HT1080 (cell line): ENCODE measurements around the gene CDYL2. TPM values are rescaled to one million over a fixed set of nuclear protein-coding genes. Genes with fewer than 3 reads are reported as not detected.
"Not testable (repeated sequence)": the region's sequence is repeated elsewhere in the genome, so short reads cannot be mapped to it uniquely, and the experiment has no call there.

Experiments used
- DNase-seq: peaks from one replicate; pipeline ENCODE4 v3.0.0-alpha.2; 2015; ENCODE audit warnings: low read depth
- total RNA-seq: library from RNA; depleted of rRNA; stranded (reverse); fragments of >200 nt; shearing (Covaris generic); gene quantifications from 2 replicates; pipeline ENCODE4 v1.2.3, GENCODE V29; 2014

Gene CDYL2
- total RNA-seq, 1 experiment from 2014 or later = 10.3 TPM

DNA sequence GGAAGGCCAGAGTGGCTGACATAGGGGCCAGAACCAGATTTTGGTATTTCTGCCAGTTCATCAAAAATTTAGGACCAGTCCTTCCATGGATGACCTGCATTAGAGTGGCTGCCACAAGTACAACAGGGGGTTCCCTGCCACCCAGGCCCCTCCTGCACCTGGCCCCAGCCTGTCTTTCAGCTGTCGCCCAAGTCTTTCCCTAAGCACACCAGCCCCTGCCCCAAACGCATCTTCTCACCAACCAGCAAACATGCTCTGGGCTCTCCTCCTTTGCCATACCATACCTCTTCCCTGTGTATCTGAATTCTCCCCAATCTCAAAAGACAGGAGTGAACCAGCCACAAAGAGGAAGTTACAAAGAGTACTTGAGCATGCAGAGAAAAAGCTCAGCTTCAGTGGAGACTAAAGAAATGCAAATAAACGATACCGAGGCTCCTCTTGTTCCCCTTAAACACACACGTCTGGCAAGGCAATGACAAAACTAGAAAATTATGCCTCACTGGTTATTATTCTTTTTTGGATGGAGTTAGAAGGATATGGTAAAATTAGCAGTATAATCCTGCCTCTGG, 133.0 kb downstream of the CDYL2 start:
- no peak for DNase-seq

DNA sequence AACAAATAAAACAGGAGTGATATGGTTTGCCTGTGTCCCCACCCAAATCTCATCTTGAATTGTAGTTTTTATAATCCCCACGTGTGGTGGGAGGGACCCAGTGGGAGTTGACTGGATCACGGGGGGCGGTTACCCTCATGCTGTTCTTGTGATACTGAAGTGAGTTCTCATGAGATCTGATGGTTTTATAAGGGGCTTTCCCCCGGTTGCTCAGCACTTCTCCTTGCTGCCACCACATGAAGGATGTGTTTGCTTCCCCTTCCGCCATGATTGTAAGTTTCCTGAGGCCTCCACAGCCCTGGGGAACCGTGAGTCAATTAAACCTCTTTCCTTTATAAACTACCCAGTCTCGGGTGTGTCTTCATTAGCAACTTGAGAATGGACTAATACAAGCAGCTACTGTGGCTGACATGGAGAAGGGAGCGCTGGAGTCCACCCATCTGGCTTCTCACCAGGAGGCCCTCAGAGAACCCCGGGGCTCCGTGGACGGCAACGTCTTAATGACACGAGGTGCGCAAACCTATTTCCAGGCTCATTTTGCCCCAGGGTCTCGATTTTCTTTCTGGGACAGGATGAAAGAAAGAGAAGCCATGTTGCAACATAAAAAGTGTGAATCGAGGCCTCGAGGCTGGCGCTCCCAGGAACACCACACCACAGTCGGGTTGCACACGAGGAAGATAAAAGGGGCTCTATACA, 134.1 kb downstream of the CDYL2 start:
- DNase-seq = no peak

- DNase-seq = no peak
These were observed 134.7 kb downstream of the CDYL2 start for GRCh38 chr16:80669673-80670072.

DNA sequence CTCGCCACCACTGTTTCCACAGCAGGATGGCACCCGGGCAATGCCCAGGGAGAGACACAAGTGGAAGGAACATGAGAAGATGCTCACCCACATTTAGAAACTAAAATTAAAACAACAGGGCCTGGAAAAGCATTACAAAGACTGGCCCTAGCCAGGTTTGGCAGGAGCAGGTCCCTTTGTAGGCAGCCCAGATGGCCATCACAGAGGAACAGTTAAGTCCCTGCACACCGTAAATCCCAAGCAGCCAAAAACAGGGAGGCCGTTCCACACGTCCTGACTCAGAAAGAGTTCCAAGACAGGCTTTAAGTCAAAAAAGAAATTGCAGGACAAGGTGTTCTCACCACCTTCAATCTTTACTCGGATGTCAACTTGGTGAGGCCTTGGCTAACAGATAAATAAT, 136.5 kb downstream of the CDYL2 start:
- no peak for DNase-seq

- no peak for DNase-seq
These were observed 137.2 kb downstream of the CDYL2 start for GRCh38 chr16:80667251-80667560.

DNA sequence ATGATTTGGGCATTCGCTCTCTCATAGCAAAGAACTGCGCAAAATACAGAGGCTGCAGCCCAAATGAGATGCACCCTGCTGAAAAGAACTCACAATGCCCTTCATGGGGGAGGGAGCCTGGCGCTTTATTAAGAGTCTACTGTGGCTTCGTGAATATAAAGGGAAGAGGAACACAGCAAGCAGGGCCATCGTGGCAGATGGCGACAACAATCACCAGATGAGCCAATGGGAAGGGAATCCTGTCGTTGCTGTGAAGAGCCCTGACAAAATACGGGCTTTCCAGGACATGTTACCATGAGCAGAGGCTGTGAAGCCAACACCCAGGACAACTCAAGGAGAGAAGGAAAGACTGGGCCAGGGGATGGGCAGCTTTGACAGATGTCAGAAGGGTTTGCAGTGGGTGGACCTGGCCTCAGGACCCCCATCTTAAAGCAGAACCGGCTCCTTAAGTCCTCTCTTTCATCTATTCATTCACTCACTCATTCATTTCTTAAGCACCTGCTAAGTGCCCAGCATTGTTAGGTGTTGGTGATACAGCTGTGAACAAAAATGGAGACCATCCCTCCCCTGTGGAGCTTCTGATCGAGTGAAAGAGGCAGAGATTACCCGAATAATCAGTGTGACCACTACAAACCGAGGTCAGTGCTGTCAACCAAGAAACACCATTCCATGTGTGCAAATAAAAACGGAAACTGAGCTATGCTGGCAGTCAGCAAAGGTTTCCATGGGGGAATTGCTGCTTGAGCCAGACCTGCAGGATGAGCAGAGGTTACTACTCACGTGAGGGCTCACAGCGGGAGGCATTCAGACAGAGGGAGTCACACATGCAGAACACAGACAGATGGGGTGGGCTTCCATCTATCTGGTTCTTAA, 137.8 kb downstream of the CDYL2 start:
- DNase-seq = no peak

- DNase-seq = no peak
These were observed 139.0 kb downstream of the CDYL2 start for GRCh38 chr16:80665356-80665755.

GRCh38 chr16:80664786-80665185, 139.6 kb downstream of the CDYL2 start:
- no peak for DNase-seq

DNA sequence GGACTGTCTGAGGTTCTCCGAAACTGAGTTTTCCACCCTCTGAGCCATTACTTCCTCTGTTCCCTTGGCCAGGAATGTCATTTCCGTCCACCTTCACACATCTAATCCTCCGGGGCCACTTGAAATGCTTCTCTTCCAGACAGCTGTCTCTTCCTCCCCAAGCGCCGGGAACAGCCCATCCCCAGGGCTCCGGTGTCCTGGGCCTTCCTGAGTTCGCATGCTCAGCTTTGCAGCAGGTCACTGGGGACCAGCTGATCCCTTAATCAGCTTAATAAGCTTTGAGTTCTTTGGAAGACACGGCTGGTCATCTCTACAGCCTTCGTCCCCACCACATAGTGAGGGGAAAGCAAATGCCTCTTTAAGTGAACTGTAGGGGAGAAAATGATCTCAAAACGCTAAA, 140.2 kb downstream of the CDYL2 start:
- no peak for DNase-seq

DNA sequence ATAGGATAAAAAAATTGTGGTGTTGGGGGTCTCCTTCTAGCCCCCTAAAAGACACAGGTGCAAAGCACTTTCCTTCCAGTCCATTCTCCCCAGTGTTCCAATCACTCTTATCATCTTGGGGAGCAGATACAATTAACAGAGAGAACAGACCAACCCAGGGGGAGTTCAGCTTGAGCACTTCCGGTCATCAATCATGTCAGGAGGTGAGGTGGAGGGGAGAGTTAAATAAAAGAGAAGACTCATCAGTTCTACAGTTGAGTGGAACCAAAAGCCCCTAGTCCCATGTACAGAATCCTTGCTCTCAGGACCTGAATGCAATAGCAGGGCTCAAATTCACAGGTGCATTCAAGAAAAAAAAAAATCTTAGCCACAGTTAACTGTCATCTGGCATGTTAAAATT, 141.3 kb downstream of the CDYL2 start:
- no peak for DNase-seq

DNA sequence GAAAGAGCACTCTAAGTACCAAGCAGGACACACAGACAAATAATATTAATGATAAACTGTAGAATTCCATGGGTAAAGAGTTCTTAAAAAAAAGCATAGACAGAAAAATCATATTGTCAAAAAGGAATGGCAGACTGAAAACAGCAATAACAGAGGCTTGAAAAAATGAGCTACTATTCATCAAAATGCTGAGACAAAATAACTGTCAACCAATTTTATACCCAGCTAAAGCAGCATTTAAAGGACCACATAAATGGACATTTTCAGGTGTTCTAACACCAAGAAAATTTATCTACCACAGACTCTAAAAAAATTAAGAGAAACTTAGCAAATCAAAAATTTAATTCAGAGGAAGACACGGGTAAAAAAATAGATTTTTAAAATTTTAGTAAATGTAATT, 144.5 kb downstream of the CDYL2 start:
- no peak for DNase-seq

- DNase-seq = no peak
These were observed 147.7 kb downstream of the CDYL2 start for GRCh38 chr16:80656711-80657150.

- DNase-seq = no peak
These were observed 148.2 kb downstream of the CDYL2 start for GRCh38 chr16:80656161-80656560.

DNA sequence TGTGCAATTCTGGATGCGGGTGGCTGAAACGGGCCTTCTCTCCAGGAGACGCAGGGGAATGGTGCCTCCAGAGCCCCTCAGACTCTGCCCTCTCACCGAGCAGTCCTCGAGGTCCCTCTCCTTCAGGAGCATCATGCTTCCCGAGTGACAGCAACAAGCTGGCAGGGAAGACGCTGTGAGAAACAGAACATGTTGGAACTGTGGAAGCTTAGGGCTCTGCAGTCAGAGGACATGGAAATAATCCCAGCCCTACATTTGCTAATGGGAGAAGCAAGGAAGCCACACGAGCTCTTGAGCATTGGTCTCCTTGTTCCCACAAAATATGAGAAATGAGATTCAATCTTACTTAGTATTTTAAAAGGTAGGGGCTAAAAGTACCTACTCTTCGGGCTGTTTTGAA, 148.6 kb downstream of the CDYL2 start:
- DNase-seq = no peak

- no peak for DNase-seq
These were observed 150.1 kb downstream of the CDYL2 start for GRCh38 chr16:80654094-80654862.

- DNase-seq = no peak
These were observed 152.0 kb downstream of the CDYL2 start for GRCh38 chr16:80652441-80652840.

GRCh38 chr16:80650281-80650680, 154.1 kb downstream of the CDYL2 start:
- not testable (repeated sequence) for DNase-seq

DNA sequence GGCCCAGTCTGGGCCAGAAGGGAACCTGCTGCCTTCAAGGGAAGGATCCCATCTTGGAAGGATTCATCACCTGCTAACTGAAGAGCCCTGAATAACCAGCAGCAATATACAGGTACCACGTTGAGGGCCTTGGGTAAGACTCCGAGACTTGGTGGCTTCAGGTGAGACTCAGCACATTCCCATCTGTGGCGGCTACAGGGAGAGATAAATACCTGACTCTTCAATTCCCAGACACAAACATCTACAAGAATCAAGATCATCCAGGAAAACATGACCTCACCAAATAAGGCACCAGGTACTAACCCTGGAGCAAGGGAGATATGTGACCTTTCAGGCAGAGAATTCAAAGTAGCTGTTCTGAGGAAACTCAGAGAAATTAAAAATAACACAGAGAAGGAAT, 164.1 kb downstream of the CDYL2 start:
- DNase-seq = no peak

GRCh38 chr16:80639636-80640035, 164.8 kb downstream of the CDYL2 start:
- no peak for DNase-seq

- DNase-seq = no peak
These were observed 166.8 kb downstream of the CDYL2 start for GRCh38 chr16:80637621-80638020.

DNA sequence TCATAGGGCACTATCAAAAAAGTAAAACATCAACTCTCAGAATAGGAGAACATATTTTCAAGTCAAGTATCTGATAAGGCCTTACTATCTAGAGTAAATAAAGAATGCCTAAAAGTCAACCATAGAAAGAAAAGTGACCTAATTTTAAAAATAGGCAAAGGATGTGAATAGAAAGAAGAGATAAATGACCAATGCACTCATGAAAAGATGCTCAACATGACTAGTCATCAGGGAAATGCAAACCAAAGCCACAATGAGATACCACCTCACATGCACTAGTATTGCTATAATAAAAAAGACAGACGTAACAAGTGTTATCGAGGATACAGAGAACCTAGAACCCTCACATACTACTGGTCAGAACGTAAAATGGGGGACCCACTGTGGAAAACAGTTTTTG, 172.8 kb downstream of the CDYL2 start:
- no peak for DNase-seq

GRCh38 chr16:80628254-80628653, 176.1 kb downstream of the CDYL2 start:
- no peak for DNase-seq
